Measurements from ENCODE around the gene TES.
"Not testable (repeated sequence)": the region's sequence is repeated elsewhere in the genome, so short reads cannot be mapped to it uniquely, and the experiment has no call there.

TES gene

DNA sequence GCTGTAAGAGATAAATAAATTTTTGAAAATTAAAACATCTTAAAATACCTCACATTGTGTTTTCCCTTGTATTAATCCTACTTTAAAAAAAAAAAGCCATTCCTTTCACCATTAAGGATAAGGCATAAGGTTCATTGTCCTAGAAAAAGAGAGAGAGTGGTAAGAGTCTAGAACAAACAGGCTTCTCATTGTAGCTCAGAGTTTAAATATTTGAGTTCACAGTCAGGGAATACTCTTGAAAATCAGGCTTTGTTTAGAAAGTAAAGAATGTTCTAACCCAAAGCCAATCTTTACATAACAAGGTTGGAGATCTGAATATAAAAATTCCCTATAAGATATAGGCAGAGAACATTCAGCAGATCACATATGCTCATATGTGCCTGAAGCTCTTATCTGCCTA lies 40.2 kb upstream of the TES start:
- TF ChIP-seq CTCF (IDR thresholded peaks at IDR 0.05): no peak
- no peak overlapping the region for H2AFZ ChIP-seq

DNA sequence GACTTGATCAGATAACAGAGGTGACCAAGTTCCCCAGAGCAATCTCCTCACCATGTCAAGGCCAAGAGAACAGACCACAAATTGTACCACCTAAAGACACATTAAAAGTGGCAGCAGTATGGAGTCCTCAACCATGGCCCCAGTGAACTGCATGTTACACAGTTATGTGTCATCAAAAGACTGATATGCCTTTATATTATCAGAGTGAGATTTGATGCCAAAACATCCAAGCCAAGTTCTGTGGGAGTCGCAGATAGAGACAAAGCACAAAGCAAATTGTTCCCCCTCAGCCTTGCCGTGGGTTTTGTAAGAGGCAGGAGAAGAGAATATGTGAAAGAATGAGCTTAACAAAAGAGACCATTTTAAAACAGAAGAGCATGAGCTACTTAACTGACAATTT lies 39.2 kb upstream of the TES start:
- H3K4me3 ChIP-seq (ENCODE audit: low read depth, low read length): no peak overlapping the region
- H3K9ac ChIP-seq: no peak overlapping the region
- no peaks in the 10 kb centered on the region for H3K36me3 ChIP-seq (ENCODE audit: control insufficient read depth, insufficient read depth, low read length)
- no peak for TF ChIP-seq CTCF (IDR thresholded peaks at IDR 0.05)
- H3K4me2 ChIP-seq (ENCODE audit: low read length): no peak overlapping the region
- H3K79me2 ChIP-seq: no peaks in the 10 kb centered on the region
- H3K9me3 ChIP-seq (ENCODE audit: control insufficient read depth, low read length): no peaks in the 10 kb centered on the region
- H3K4me1 ChIP-seq: no peaks in the 10 kb centered on the region
- no peaks in the 10 kb centered on the region for H3K27me3 ChIP-seq (ENCODE audit: control insufficient read depth, insufficient read depth, low read length)
- H3K27ac ChIP-seq: no peak overlapping the region
- H2AFZ ChIP-seq: no peak overlapping the region

More for the DNA sequence above, 40.2 kb upstream of the TES start:
- Histone ChIP-seq H3K27ac (no peak overlapping the region), H3K4me3 (ENCODE audit: low read depth, low read length) (no peak overlapping the region), H3K79me2 (no peaks in the 10 kb centered on the region), H3K27me3 (ENCODE audit: control insufficient read depth, insufficient read depth, low read length) (no peaks in the 10 kb centered on the region), H3K36me3 (ENCODE audit: control insufficient read depth, insufficient read depth, low read length) (no peaks in the 10 kb centered on the region), H3K9ac (no peak overlapping the region), H3K4me2 (ENCODE audit: low read length) (no peak overlapping the region), H3K4me1 (no peaks in the 10 kb centered on the region), H3K9me3 (ENCODE audit: control insufficient read depth, low read length) (no peaks in the 10 kb centered on the region)

GRCh38 chr7:116172353-116172752 lies 38.0 kb upstream of the TES start:
- no peaks in the 10 kb centered on the region for H3K36me3 ChIP-seq (ENCODE audit: control insufficient read depth, insufficient read depth, low read length)

DNA sequence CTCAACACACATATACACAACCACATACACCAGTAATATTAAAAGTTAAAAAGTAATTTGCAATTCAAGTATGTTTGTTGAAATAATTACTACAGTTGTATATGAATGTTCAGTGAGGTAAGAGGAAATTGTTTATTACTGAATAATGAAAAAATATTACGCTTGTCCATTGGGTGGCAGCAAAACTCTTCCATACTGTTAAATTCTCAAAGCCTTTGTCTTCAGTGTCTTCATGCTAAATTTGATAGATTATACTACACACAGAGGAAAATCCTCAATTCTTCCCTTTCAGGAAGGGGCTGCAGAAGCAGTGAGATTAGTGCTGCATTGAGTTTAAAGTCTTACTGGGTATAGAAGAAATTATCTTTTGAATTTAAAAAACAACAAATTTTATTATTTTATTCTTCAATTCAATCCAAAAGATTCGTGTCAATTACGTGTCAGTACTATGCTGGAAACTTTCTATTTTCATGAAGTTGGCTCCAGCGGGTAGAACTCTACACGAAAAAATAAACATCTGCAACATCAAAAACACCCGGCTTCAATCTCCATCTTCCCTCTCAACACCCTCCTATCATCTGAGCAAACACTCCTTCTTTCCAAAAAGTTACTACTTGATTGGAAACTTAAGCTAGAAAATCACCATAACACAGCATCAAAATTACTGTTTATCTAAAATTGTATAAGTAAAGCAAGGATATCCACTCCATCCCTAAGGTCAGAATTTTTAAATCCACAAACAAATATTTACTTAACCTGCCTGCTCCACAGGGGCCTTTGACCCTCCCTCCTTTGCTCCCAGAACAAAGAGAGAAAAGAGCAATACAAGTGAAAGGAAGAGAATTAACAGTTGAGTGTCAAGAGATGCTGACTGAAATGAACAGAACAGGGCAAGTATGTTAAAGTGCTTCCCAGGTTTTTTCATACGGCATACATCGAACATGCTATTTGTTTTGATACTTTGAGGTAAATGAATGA lies 37.0 kb upstream of the TES start:
- Histone ChIP-seq H3K36me3 (ENCODE audit: control insufficient read depth, insufficient read depth, low read length) (no peaks in the 10 kb centered on the region), H3K27me3 (ENCODE audit: control insufficient read depth, insufficient read depth, low read length) (no peaks in the 10 kb centered on the region), H3K4me1 (no peaks in the 10 kb centered on the region), H3K9me3 (ENCODE audit: control insufficient read depth, low read length) (no peaks in the 10 kb centered on the region), H3K4me3 (ENCODE audit: low read depth, low read length) (no peak overlapping the region), H2AFZ (no peak overlapping the region), H3K9ac (no peak overlapping the region), H3K4me2 (ENCODE audit: low read length) (no peak overlapping the region), H3K79me2 (no peaks in the 10 kb centered on the region), H3K27ac (no peak overlapping the region)
- TF ChIP-seq CTCF (IDR thresholded peaks at IDR 0.05): peak; percentile 55

More at GRCh38 chr7:116172353-116172752, 38.0 kb upstream of the TES start:
- H3K9me3 ChIP-seq (ENCODE audit: control insufficient read depth, low read length): no peaks in the 10 kb centered on the region
- no peak overlapping the region for H3K9ac ChIP-seq
- H3K27me3 ChIP-seq (ENCODE audit: control insufficient read depth, insufficient read depth, low read length): no peaks in the 10 kb centered on the region
- no peak overlapping the region for H3K4me2 ChIP-seq (ENCODE audit: low read length)
- H3K4me3 ChIP-seq (ENCODE audit: low read depth, low read length): no peak overlapping the region
- no peak for TF ChIP-seq CTCF (IDR thresholded peaks at IDR 0.05)
- H3K79me2 ChIP-seq: no peaks in the 10 kb centered on the region
- no peak overlapping the region for H3K27ac ChIP-seq
- no peaks in the 10 kb centered on the region for H3K4me1 ChIP-seq
- no peak overlapping the region for H2AFZ ChIP-seq

DNA sequence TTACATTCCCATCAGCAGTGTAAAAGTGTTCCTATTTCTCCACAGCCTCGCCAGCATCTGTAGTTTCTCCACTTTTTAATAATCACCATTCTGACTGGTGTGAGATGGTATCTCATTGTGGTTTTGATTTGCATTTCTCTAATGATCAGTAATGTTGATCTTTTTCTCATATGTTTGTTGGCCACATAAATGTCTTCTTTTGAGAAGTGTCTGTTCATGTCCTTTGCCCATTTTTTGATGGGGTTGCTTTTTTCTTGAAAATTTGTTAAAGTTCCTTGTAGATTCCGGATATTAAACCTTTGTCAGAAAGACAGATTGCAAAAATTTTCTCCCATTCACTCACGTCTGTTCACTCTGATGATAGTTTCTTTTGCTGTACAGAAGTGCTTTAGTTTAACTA lies 35.2 kb upstream of the TES start:
- not testable (repeated sequence) for H3K27me3 ChIP-seq (ENCODE audit: control insufficient read depth, insufficient read depth, low read length); H3K4me1 ChIP-seq; H3K27ac ChIP-seq; H3K4me2 ChIP-seq (ENCODE audit: low read length); H3K79me2 ChIP-seq; H3K9ac ChIP-seq; H2AFZ ChIP-seq; H3K9me3 ChIP-seq (ENCODE audit: control insufficient read depth, low read length); H3K36me3 ChIP-seq (ENCODE audit: control insufficient read depth, insufficient read depth, low read length); H3K4me3 ChIP-seq (ENCODE audit: low read depth, low read length)

All from parathyroid adenoma (tissue), 2 donors.